LNCaP clone FGC (cell line): ENCODE results near the gene CR1L.
"Not testable (repeated sequence)": the region's sequence is repeated elsewhere in the genome, so short reads cannot be mapped to it uniquely, and the experiment has no call there.

Experiments used
- DNase-seq: peaks from one replicate; pipeline ENCODE4 v3.0.0-alpha.2; 2011; ENCODE audit warnings: low read depth
- H3K4me3 ChIP-seq: 2 replicates; pipeline ENCODE4 v1.5.1; 2011; ENCODE audit warnings: mild to moderate bottlenecking, low read depth, low read length, control low read depth
- TF ChIP-seq, protein P1 (sequence below): IDR thresholded peaks from 2 replicates; pipeline ENCODE4 v1.5.1; 2012; ENCODE audit warnings: mild to moderate bottlenecking; ENCODE audit not compliant: control insufficient read depth, insufficient read depth; ENCODE audit errors: extremely low read depth

The CR1L gene

GRCh38 chr1:207620543-207620893 is 24.4 kb upstream of the CR1L start:
- no peak overlapping the region for H3K4me3 ChIP-seq
- DNase-seq = no peak
- TF ChIP-seq, protein P1, sequence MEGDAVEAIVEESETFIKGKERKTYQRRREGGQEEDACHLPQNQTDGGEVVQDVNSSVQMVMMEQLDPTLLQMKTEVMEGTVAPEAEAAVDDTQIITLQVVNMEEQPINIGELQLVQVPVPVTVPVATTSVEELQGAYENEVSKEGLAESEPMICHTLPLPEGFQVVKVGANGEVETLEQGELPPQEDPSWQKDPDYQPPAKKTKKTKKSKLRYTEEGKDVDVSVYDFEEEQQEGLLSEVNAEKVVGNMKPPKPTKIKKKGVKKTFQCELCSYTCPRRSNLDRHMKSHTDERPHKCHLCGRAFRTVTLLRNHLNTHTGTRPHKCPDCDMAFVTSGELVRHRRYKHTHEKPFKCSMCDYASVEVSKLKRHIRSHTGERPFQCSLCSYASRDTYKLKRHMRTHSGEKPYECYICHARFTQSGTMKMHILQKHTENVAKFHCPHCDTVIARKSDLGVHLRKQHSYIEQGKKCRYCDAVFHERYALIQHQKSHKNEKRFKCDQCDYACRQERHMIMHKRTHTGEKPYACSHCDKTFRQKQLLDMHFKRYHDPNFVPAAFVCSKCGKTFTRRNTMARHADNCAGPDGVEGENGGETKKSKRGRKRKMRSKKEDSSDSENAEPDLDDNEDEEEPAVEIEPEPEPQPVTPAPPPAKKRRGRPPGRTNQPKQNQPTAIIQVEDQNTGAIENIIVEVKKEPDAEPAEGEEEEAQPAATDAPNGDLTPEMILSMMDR = no peak

GRCh38 chr1:207625504-207626071 is 19.3 kb upstream of the CR1L start:
- not testable (repeated sequence) for H3K4me3 ChIP-seq, DNase-seq

GRCh38 chr1:207626972-207627337 is 18.0 kb upstream of the CR1L start:
- no peak for DNase-seq
- H3K4me3 ChIP-seq = no peak overlapping the region
- TF ChIP-seq, protein P1 = no peak

GRCh38 chr1:207627496-207627895 is 17.4 kb upstream of the CR1L start:
- DNase-seq = no peak
- TF ChIP-seq, protein P1 = no peak
- no peak overlapping the region for H3K4me3 ChIP-seq

DNA sequence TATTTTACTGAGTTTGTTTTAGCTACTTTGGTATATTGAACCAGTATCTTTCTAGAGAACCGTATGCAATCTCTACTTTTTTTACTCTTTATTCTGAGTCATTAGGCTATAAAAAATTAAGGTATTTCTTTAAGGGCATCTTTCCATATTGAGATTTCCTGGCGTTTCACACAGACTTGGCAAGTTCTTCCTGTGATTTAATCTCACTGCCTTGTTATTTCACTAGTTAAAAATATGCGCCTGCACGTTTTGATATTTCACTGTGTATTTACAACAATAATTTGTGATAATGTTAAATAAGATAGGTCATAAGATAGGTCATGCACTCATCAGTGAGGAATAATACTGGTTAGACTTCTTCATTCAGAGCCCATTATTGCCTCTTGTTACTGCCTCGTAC is 16.2 kb upstream of the CR1L start:
- TF ChIP-seq, protein P1 = no peak

DNA sequence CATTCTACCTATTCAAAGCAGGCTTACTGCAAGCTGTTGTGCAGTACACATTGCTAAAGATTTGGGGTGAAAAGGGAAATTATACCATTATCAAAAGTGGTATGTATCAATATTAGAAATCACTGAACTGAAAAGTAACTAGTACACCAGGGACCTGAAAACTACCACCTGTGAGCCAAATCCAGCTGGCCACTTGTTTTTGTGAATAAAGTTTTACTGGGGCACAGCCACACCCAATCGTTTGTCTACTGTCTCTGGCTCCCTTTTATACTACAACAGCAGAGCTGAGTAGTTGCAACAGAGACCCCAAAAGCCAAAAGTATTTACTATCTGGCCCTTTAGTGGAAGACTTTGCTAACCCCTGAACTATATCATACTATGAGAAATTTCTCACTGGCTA is 13.8 kb upstream of the CR1L start:
- H3K4me3 ChIP-seq = no peak overlapping the region
- TF ChIP-seq, protein P1 = no peak
- DNase-seq = no peak

More for the DNA sequence above, 16.2 kb upstream of the CR1L start:
- DNase-seq = peak; percentile 55
- no peak overlapping the region for H3K4me3 ChIP-seq

DNA sequence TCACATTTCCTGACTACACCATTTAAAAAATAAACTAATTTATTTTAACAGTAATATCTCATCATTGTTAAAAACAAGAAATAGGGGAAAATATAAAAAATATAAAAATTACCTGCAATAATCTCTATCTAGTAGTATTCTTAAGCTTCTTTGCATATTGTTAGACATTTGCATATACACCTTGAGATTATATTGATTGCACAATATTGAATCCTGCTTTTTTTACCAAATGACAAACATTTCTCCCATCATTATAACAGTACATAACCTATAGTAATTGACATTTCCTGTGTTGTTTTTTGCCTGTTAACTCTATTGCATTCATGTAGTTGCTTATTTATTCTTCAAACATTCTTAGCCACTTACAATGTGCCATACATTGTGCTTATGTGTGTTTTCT is 11.7 kb upstream of the CR1L start:
- TF ChIP-seq, protein P1 = no peak
- H3K4me3 ChIP-seq = no peak overlapping the region
- DNase-seq = no peak

DNA sequence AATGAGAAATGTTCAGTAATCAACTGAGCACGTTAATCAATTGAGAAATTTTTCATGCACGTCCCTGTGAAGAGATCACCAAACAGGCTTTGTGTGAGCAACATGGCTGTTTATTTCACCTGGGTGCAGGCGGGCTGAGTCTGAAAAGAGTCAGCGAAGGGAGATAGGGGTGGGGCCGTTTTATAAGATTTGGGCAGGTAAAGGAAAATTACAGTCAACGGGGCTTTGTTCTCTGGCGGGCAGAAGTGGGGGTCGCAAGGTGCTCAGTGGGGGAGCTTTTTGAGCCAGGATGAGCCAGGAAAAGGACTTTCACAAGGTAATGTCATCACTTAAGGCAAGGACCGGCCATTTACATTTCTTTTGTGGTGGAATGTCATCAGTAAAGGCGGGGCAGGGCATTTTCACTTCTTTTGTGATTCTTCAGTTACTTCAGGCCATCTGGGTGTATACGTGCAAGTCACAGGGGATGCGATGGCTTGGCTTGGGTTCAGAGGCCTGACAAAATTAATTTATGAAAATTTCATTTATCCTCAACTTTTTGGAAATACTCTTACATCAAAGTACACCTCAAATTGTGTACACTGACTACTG is 11.1 kb upstream of the CR1L start:
- not testable (repeated sequence) for H3K4me3 ChIP-seq, DNase-seq

DNA sequence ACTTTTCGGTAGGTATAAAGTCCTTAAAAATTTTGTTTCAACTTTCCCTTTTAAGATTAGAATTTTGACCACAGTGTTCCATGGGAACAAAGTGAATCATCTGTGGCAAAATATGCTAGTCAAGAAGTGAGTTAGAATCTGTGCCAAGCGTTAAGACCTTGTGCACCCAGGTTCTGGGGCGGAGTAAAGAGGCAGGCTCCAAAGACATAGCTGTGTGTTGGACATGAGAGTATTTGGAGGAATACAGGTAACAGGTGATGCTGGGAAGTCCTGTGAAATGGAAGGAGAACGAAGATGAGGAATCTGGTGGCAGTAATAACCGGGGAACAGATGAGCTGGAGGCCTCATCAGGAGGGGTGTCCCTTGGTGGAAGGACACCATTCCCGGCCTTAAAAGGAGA is 10.6 kb upstream of the CR1L start:
- not testable (repeated sequence) for H3K4me3 ChIP-seq, DNase-seq

GRCh38 chr1:207635569-207636186 is 9.3 kb upstream of the CR1L start:
- not testable (repeated sequence) for DNase-seq

DNA sequence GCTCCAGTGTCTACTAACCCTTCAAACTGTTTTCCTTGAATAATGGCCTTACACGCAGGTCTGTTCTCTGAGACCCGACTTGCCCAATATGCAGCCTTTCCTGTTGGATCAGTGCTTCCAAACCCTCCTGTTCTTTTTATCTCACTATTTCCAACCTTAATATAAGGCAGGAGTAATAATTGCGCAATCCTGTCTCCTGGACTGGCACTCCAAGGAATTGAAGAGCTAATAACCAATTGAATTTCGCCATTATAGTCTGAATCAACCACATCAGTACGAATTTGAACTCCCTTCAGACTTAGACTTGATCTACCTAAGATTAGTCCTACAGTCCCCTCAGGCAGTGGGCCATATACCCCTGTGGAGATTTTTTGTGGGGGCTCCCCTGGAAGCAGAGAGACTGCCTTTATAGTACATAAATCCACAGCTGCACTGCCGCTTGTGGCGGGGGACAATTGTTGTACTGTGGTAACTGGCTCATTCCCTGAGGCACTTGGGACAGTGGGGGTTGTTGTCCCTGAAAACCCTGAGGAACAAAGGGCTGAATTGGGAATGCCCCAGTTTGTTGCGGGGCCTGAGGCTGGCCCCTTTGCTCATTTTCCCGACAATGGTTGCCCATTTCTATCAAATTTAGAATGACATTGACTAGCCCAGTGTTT is 6.3 kb upstream of the CR1L start:
- H3K4me3 ChIP-seq, DNase-seq: not testable (repeated sequence)

More at GRCh38 chr1:207635569-207636186, 9.3 kb upstream of the CR1L start:
- not testable (repeated sequence) for H3K4me3 ChIP-seq
